Hematopoietic multipotent progenitor cell (in vitro differentiated cells): ENCODE results near the gene UTP25. TPM values are rescaled to one million over a fixed set of nuclear protein-coding genes. Genes with fewer than 3 reads are reported as not detected.
"Not testable (repeated sequence)": the region's sequence is repeated elsewhere in the genome, so short reads cannot be mapped to it uniquely, and the experiment has no call there.

Experiments used
- DNase-seq, 3 donors: peaks; one replicate each; pipeline ENCODE4 v3.0.0-alpha.2; 2011 to 2015; ENCODE audit warnings: low read depth in 2 of 3, low spot score in 2 of 3
- total RNA-seq: library from RNA; depleted of rRNA; stranded (reverse); fragments of >200 nt; gene quantifications from one replicate; pipeline ENCODE4 v1.2.3, GENCODE V29; 2012

Gene UTP25
- 3.8 TPM for total RNA-seq

- DNase-seq: peak; percentile 82 to 98 (median 96)
Observed at GRCh38 chr1:209827384-209828262, at the start of gene UTP25. TSS of gene UTP25 (plus strand) at chr1:209827972. CDS start at chr1:209828064, 92 bp downstream.

- no peak for DNase-seq
Observed at GRCh38 chr1:209778102-209778501, 49.7 kb upstream of the UTP25 start.

- no peak for DNase-seq
Observed at GRCh38 chr1:209780268-209780667, 47.5 kb upstream of the UTP25 start.

- no peak for DNase-seq
Observed at GRCh38 chr1:209783386-209783785, 44.4 kb upstream of the UTP25 start.

GRCh38 chr1:209784265-209785169, 43.3 kb upstream of the UTP25 start, which contains the start of gene C1orf74:
TSS of gene C1orf74 (minus strand) at chr1:209784559. CDS start at chr1:209783634, 925 bp downstream.
- DNase-seq: peak; percentile 96 to 99 (median 98)

GRCh38 chr1:209785592-209785991, 42.2 kb upstream of the UTP25 start:
- no peak for DNase-seq

- DNase-seq: no peak
Observed at GRCh38 chr1:209786146-209786545, 41.6 kb upstream of the UTP25 start.

- no peak for DNase-seq
Observed at GRCh38 chr1:209787551-209787950, 40.2 kb upstream of the UTP25 start.

GRCh38 chr1:209789245-209789644, 38.5 kb upstream of the UTP25 start:
- DNase-seq: no peak

- no peak for DNase-seq
Observed at GRCh38 chr1:209790286-209791193, 37.2 kb upstream of the UTP25 start.

GRCh38 chr1:209791920-209792319, 35.9 kb upstream of the UTP25 start:
- no peak for DNase-seq

GRCh38 chr1:209793711-209794110, 34.1 kb upstream of the UTP25 start:
- DNase-seq: not testable (repeated sequence)

GRCh38 chr1:209797978-209798639, 29.7 kb upstream of the UTP25 start:
- peak in 1 of 3 donors; percentile 24 for DNase-seq

GRCh38 chr1:209800984-209801834, 26.6 kb upstream of the UTP25 start:
- DNase-seq: no peak

- no peak for DNase-seq
Observed at GRCh38 chr1:209802117-209802779, 25.5 kb upstream of the UTP25 start.

- no peak for DNase-seq
Observed at GRCh38 chr1:209802780-209803152, 25.0 kb upstream of the UTP25 start.

- DNase-seq: no peak
Observed at GRCh38 chr1:209803568-209803967, 24.2 kb upstream of the UTP25 start.

- DNase-seq: no peak
Observed at GRCh38 chr1:209805341-209805781, 22.4 kb upstream of the UTP25 start.
